NCI-H2196 (cell line): ENCODE results near the gene SLC16A10.
"Not testable (repeated sequence)": the region's sequence is repeated elsewhere in the genome, so short reads cannot be mapped to it uniquely, and the experiment has no call there.

Experiments used
- DNase-seq: peaks from one replicate; lab custom pipeline; 2025; ENCODE audit not compliant: unreplicated experiment; lab: John Stamatoyannopoulos, UW

SLC16A10 gene

DNA sequence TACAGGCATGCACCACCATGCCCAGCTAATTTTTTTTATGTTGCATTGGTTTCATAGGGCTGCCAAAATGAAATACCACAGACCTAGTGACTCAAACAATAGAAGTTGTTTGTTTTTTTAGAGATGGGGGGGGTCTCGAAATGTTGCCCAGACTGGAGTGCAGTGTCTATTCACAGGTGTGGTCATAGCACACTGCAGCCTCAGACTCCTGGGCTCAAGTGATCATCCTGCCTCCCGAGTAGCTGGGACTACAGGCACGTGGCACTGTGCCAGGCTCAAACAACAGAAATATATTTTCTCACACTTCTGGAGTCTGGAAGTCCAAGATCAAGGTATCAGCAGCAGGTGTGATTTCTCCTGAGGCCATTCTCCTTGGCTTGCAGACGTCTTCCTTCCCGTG, 6.6 kb upstream of the SLC16A10 start:
- peak; percentile 63 for DNase-seq

DNA sequence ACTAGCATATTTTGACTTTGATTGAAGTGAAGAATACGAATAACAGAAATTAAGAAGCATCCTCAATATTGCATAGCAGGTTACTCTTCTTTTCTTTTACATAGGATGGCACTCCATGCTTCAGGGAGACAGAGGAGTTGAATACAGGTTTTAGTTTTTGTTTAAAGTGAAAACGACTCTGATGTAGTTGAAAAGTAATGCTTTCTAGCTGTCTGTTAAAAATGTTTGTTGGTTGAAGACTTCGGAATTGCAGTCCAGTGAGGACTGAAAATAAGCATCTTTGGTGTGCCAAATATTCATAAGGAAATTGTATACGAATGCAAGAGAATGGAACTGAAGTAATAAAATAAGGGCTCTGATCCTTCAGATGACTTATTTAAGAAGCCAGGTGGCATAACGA, 618 bp upstream of the SLC16A10 start:
- DNase-seq, result no peak

DNA sequence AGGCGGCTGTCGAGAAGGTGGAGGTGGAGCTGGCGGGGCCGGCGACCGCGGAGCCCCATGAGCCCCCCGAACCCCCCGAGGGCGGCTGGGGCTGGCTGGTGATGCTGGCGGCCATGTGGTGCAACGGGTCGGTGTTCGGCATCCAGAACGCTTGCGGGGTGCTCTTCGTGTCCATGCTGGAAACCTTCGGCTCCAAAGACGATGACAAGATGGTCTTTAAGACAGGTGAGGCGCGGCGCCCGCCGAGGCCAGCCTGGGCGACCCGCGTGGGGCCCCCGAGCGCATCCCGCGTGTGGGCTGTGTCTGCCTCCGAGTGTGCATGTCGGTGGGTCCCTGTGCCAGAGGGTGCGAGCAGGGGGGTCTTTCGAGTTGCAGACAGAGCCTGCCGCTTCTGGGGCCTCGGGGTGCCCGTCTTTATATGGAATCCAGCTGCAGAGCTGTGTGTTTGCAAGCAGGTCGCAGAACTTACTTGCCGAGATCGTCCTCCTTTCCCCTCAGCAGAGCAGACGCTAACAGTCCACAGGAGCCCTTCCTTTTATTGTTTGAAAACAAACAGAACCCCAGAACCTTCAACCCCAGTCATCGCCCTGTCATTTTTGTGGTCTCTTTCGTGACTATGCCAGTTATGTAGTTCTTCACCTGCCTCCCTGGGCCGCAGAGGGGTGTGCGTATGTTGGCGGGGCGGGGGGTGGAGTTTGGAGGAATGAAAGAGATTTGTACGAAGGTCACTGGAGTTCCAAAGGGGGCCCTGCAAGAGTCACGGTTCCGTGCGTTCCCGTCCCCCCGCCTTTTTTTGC, 766 bp downstream of the SLC16A10 start:
- DNase-seq, result no peak

DNA sequence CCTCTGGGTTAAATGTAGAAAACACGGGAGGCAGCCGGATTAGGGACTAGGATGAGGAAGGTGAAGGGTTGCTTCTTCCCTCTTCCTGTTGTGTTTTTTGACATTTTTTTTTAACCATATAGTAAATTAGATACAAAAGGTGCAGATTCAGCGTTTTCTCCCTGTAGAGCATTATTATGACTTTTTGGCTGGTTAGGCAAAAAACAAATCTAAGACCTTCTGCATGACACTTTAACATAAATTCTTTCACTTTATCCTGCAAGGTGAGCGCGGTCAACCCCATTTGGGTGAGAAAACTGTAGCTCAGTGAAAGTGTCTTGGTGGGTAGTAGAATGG, 1.3 kb downstream of the SLC16A10 start:
- DNase-seq, result no peak

DNA sequence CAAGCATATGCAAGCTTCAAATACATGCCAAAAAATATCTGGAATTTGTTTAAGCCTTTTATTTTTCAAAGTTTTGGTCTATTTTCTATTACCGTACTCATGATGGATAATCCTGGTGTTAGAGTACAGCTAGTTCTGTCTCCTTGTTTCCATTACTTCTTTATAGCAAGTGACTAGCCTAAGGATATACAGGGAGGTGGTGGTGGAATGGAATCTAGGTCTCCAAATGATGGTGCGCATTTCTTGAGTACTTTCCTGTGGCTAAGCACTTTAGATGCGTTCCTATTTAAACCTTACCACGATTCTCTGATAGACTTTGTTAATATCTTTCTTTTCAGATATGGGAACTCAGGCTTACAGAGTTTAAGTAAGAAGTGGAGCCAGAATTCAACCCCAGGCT, 3.5 kb downstream of the SLC16A10 start:
- no peak for DNase-seq

DNA sequence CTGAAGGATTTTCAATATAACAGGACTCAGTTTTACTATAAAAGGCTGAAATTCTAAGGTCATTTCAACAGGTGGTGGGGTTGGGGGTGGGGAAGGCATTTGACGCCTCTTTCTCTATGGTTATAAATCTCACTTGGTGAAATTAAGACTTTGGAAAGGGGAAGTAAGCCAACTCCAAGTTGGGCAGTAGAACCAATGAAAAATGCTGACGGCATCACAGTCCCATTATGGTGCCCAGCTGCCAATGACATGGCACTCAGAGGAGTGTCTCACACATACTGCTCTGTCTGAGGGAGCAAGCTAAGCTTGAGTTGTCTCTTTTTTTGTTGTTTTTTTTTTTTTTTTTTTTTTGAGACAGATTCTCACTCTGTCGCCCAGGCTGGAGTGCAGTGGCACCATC, 4.7 kb downstream of the SLC16A10 start:
- no peak for DNase-seq

DNA sequence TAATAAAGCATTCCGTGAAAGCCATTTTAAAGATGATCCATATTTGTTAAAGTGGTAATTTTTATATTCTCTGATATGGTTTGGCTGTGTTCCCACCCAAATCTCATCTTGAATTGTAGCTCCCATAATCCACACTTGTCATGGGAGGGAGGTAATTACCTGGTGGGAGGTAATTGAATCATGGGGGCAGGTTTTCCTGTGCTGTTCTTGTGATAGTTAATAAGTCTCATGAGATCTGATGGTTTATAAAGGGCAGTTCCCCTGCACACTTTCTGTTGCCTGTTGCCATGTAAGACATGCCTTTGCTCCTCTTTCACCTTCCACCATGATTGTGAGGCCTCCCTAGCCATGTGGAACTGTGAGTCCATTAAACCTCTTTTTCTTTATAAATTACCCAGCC, 8.2 kb downstream of the SLC16A10 start:
- not testable (repeated sequence) for DNase-seq

DNA sequence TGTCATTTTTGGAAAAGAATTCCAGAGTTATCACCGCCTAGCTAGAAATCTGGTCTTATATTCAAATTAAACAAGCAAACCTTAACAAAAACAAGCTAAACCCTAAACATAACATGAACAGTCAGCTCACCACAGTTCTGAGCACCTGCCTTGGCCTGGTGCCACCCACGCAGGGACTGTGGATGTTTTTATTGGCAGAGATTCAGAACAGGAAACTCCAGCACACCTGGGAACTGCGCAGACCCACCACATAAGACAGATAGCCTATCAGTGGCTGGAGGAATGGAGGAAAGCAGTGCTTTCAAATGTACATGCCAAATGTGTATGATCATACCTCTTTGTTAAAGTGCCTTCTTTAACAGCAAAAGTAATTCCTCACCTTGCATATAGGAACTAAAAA, 8.9 kb downstream of the SLC16A10 start:
- peak; percentile 80 for DNase-seq

DNA sequence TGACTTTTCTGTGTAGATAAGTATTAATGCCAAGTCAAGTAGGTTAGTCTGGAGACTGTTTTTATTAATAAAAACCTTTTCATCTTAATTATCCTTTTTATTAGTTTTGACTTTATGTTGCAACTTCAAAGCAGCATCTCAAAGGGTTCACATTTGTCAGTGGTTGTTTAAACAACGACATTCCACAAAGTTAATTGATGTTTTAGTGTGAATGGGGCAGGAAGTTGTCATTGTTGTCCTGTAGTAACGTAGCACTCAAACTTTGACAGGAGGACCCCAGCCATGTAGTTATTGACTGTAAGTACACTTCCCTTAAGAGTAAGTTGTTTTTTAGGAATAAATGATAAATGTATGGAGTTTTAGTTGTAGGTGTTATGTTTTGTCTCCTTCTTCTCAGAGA, 11.3 kb downstream of the SLC16A10 start:
- DNase-seq, result no peak

DNA sequence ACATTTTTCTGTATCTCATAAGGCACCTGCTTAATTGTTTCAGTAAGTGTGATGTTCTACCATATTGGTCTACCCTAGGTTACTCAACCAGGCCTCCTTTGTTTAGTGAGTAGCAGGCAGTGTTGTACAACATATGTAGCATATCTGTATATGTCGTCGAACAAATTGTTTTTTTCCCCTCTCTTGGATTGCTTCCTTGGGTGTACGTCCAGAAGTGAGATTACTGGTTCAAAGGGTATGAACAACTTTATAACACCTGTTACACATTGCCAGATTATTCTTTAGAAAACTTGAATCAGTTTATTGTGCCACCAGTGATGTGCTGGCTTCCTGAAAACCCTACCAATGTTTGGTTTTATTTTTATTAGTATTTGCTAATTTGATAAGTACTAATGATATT, 14.7 kb downstream of the SLC16A10 start:
- no peak for DNase-seq

DNA sequence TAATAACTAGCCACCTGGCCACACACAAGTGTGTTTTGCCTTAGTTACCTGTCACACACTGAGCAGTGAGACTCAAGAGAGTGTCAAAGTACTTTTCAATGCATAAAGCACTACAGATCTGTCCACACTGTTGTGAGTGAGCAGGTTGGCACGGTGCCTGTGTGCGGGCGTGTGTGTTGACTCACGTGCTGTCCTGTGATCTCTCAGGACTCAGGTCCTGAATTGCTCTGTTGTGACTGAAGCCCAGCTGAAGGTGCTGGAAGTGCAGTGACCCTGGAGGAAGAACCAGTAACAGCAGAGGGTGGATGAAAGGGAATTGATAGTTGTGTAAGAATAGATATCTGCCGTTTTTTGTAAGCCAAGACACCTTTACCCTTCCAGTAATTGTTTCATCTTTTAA, 18.3 kb downstream of the SLC16A10 start:
- DNase-seq, result peak; percentile 62

DNA sequence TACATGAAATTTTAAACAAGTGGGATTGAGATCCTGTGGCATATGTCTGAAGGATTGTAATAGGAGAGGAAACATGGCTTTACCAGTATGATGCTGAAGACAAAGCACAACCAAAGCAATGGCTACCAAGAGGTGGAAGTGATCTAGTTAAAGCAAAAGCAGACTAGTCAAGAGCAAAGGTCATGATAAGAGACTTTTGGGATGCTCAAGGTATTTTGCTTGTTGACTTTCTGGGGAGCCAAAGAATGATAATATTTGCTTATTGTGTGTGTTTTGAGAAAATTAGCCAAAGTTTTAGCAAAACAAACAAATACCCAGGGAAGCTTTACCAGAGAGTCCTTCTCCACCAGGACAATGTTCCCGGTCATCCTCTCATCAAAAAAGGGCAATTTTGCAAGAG, 20.3 kb downstream of the SLC16A10 start:
- no peak for DNase-seq

DNA sequence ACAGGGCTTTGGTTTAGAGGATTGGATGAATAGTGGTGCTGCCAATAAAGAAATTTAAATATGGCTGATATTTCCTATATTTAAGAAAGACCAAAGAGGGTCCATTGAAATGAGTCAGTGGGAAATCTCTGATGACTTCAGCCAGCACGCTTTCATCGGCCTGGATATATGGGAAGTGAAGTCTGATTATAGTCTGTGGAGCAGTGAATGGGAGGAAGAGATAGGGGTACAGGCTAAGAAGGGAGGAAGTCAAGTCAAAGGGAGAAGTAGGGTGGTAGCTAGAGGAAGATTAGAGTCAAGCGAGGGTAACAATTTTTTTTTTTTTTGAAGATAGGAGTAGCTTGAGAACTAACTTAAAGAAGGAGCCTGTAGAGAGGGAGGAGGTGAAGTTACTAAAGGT, 22.7 kb downstream of the SLC16A10 start:
- DNase-seq, result no peak

DNA sequence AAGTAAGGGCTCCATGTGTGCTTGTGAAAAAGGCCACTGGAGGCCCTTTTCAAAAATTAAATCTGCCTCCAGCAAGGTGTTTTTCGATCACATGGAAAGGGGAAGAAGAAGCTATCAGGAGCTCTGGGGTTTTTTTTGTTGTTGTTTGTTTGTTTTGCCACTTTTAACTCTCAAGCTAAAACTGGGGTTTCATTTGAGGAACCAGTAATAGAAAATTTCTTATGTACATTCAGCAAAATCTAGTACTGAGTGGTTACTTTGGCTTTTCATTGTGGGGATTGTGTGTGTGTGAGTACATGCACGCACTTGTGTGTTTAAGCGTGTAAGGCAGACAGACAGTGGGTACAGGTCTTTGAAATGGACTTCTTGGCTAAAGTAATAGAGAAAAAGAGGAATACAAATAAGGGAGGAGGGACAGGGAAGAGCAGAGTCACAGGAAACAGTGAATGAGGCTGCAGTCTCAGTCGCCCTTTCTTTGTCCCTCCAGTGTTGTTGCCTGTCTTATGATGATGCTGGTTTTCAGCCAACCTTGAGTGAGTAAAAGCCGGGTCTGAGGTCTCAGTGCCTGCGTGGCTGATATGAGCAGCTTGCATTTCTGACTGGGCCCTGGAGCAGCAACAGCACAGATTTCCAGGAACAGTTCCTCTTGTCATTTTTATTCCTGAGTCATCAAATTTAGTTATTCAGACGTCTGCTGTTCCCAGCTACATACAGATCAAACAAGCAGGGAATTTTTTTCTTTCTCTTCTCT, 26.2 kb downstream of the SLC16A10 start:
- no peak for DNase-seq

DNA sequence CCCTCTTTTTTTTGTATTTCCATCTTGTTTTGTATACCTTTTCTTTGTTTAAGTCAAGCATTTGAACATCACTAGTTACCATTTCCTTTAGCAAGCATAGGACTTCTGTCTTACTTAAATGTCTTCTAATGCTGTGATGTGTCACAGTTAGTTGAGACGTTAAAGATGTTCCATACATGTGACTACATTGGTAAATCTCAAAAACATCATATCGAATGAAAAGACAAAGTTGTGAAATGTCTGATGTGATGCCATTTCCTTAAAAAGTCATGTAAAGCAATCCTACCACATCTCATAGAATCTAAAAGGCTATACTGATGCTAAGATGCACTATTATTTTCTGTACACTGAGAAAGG, 26.8 kb downstream of the SLC16A10 start:
- DNase-seq, result no peak

DNA sequence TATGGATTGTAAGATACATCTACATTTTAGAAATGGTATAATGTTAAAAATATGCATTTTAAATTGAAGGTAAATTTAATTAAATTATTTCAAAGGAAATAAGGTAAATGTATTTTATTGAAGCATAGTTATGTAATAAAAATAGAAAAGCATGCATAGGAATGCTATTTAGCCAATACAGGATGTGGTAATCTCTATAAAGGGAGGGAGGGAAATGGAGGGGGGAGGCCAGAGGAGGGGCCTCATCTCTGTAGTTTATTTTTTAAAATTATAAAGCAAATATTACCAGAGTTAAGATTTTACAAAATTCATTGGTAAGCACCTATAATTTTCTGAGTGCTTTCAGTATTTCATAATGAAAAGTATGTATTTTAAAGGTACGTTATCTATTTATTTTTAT, 27.2 kb downstream of the SLC16A10 start:
- no peak for DNase-seq

DNA sequence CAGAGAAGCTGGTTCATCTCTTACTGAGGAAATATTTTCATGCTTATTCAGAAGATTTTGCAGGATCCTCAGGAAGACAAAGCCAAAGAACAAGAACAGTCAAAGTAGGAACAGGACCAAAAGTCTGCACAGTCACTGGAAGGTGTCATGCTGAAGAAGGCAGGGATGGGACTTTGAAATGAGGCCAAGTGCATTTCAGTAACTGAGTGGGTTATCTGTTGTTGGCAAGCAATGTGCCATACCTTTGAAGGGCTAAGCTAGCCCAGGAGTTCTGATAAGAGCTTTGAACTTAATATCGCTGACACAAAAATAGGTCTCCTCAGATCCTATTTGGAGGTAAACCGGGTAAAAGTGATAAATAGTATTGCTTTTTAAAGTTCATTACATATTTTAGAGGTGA, 31.5 kb downstream of the SLC16A10 start:
- DNase-seq, result no peak

DNA sequence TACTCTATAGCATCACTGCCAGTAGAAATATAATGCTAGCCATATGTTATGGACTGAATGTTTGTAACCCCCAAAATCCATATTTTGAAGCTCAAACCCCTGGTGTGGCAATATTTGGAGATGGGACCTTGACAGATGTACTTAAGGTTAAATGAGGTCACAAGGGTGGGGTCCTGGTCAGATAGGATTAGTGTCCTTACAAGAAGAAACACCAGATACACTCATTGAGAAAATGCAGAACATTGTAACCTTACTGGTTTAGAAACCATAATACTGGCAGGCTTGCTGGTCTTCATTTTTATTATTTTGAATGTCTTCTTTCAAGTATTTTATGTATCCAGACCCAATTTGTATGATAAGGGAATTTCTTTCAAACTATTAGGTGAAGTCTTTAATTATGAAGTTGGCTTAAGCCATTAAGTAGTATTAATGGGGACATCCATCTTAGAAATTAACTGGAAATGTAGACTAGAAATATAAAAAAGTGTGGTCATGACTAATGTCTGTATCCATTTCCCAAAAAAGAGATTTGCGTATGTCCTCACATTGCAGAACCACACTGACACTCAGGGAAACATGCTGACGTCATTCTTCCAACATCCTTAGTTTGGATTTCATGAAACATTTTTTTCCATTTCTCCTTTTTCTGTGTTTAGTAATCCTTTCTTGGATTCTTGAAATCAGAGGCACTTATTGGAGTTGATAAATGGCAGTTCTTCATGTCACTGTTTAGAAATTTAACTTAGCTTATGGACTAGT, 32.4 kb downstream of the SLC16A10 start:
- no peak for DNase-seq

DNA sequence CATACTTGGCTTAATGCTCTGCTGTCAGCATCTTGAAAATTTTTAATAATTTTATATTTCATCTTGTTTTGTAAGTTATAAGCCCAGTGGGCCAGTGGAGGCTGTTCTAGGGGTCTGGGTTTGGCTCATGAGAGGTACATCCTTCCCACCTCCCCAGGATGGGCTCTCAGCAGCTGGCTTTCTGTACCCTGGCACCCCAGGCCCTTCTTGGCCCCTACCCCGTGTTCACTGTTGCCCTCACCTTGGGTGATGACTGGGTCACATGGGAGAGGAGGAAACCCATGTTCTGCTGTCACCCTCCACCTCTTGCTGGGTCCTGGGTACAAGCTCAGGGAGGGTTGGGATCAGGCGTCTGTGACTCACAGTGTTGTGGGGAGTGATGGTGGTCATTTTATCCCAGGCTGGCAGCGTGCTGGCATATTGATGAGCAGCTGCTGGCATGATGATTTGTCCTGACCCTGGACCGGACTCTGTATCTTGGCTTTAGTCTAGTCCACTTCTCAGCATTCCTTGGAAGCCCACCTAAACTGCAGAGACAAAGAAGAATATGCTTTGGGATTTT, 34.6 kb downstream of the SLC16A10 start:
- DNase-seq, result no peak

DNA sequence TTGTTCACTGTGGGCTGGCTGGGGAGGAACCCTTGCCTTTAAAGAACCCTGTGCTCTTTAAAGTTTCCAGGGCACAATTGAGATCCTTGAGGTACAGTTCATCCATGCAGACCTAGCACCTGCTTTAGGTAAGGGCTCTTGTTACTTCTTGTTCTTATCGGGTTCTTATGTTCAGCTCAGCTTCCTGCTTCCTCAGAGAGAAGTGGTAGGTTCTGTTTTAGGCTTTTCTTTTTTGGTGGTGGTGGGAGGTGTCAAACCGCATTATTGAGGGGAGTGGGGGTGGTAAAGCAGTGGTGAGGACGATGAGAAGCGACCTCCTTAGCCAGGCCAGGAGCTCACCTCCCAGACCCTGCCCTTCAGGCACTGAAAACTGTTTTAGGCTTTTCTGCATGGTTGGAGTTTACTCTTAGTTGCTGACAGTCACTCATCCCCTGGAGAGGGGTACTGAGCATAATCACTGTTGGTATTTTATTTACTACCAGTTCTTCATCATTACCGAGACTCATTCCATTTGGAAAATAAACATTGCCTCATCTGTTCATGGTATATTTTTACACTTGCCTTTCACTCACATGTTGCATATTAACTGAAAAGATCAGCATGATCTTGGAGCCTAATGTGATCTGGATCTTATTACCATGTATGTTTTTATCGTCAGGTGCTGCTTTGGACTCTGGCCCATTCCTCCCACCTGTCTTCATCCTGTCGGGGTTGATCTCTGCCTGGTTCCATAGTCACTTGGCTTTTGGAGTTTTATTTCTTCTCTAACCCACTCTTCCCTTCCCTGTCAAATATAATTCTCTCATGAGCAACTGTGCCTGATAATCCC, 35.4 kb downstream of the SLC16A10 start:
- DNase-seq, result no peak

DNA sequence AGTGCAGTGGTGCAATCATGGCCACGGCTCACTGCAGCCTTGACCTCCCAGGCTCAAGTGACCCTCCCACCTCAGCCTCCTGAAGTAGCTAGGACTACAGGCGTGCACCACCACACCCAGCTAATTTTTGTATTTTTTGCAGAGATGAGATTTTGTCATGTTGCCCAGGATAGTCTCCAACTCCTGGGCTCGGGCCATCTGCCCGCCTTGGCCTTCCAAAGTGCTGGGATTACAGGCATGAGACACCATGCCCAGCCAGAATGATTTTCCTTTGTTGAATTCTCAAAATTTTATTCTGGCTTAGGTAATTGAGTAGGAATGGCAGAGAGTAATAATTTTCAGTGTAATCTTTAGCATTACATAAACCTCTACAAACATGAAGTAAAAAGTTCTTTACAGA, 37.1 kb downstream of the SLC16A10 start:
- no peak for DNase-seq
